ENCODE data around the gene SUSD1.

GRCh38 chr9:112072721-112073638, 102.1 kb downstream of the SUSD1 start:
- TF ChIP-seq CTCF (IDR thresholded peaks at IDR 0.05), result no peak
- no peak for TF ChIP-seq POLR2AphosphoS5 (IDR thresholded peaks at IDR 0.05)
- no peak for TF ChIP-seq POLR2A (IDR thresholded peaks at IDR 0.05)
- TF ChIP-seq EP300 (IDR thresholded peaks at IDR 0.05), result no peak
